Measurements from ENCODE around the gene PFN4. TPM values are rescaled to one million over a fixed set of nuclear protein-coding genes. Genes with fewer than 3 reads are reported as not detected.
A peak's percentile ranks its signal among the peaks of the same experiment; 100 is the strongest.

PFN4 gene
- total and polyA plus RNA-seq, 7 donors, result 0.12 to 1.9 TPM; not detected in 5

DNA sequence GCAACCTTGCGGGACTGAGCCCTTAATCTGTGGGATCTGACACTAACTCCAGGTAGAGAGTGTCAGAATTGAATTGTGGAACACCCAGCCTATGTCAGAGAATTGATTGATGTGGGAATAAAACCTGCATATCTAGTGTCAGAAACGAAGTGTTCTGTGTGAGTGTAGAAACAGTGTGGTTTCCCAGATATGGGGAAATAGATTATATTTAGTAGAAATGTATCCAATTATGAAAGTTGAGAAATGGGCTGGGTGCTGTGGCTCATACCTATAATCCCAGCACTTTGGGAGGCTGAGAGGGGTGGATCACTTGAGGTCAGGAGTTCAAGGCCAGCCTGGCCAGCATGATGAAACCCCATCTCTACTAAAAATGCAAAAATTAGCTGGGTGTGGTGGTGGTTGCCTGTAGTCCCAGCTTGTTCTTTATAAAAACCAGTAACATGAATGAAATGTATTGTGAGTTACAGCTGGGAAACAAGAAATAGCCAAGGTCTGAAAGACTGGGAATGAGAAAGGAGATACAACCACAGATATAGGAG, 34.2 kb downstream of the PFN4 start:
- intact Hi-C loops (cut with DNase I), result no loop called here
- Histone ChIP-seq H3K4me3 (no peak overlapping the region), H3K4me1 (peaks cover 0 to 8% (median 6%) of the 10 kb centered on the region in 4 donors), H3K27ac (no peak overlapping the region), H3K9me3 (no peaks in the 10 kb centered on the region), H3K27me3 (no peaks in the 10 kb centered on the region), H3K36me3 (peaks cover 0 to 14% (median 0%) of the 10 kb centered on the region in 4 donors)
- TF ChIP-seq, protein P1, sequence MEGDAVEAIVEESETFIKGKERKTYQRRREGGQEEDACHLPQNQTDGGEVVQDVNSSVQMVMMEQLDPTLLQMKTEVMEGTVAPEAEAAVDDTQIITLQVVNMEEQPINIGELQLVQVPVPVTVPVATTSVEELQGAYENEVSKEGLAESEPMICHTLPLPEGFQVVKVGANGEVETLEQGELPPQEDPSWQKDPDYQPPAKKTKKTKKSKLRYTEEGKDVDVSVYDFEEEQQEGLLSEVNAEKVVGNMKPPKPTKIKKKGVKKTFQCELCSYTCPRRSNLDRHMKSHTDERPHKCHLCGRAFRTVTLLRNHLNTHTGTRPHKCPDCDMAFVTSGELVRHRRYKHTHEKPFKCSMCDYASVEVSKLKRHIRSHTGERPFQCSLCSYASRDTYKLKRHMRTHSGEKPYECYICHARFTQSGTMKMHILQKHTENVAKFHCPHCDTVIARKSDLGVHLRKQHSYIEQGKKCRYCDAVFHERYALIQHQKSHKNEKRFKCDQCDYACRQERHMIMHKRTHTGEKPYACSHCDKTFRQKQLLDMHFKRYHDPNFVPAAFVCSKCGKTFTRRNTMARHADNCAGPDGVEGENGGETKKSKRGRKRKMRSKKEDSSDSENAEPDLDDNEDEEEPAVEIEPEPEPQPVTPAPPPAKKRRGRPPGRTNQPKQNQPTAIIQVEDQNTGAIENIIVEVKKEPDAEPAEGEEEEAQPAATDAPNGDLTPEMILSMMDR (IDR thresholded peaks at IDR 0.05), result no peak
- TF ChIP-seq POLR2A (IDR thresholded peaks at IDR 0.05), result no peak
- no peak for TF ChIP-seq POLR2AphosphoS5 (IDR thresholded peaks at IDR 0.05)
- TF ChIP-seq EP300 (IDR thresholded peaks at IDR 0.05), result no peak
- WGBS, 2 donors, result 67 to 87% methylated on average over 2 of the region's 2 CpGs
- DNase-seq, result no peak

- H3K27ac ChIP-seq, result no peak overlapping the region
- H3K27me3 ChIP-seq, result no peaks in the 10 kb centered on the region
- TF ChIP-seq POLR2A (IDR thresholded peaks at IDR 0.05) (no peak), EP300 (IDR thresholded peaks at IDR 0.05) (no peak), POLR2AphosphoS5 (IDR thresholded peaks at IDR 0.05) (no peak)
- TF ChIP-seq, protein P1 (IDR thresholded peaks at IDR 0.05), result no peak
- peaks cover 0 to 23% (median 4%) of the 10 kb centered on the region in 4 donors for H3K36me3 ChIP-seq
- no peaks in the 10 kb centered on the region for H3K9me3 ChIP-seq
- intact Hi-C loops (cut with DNase I), result no loop called here
- H3K4me3 ChIP-seq, result no peak overlapping the region
- WGBS, 2 donors, result 71 to 89% methylated on average over 3 of the region's 3 CpGs
- DNase-seq, result no peak
- H3K4me1 ChIP-seq, result peaks cover 0 to 18% (median 13%) of the 10 kb centered on the region in 4 donors
Measured at GRCh38 chr2:24087032-24087431, 36.1 kb downstream of the PFN4 start.

DNA sequence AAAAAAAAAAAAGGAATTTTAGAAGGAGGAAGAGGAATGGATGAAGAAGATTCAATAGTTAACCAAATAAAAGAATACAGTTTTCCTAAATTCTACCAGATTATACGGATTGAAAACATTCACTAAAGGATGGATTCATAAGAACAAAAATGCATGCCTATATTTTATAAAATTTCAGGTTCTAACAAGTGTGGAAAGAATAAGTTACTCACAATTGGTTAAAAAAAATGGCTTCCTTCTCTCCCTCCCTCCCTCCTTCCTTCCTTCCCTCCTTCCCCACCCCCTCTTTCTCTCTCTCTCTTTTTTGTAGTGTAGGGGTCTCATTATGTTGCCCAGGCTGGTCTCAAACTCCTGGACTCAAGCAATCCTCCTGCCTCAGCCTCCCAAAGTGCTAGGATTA, 36.9 kb downstream of the PFN4 start:
- TF ChIP-seq POLR2AphosphoS5 (IDR thresholded peaks at IDR 0.05) (no peak), EP300 (IDR thresholded peaks at IDR 0.05) (no peak), POLR2A (IDR thresholded peaks at IDR 0.05) (no peak)
- TF ChIP-seq, protein P1 (IDR thresholded peaks at IDR 0.05), result no peak
- WGBS, 2 donors, result 93 to 94% methylated on average over 1 of the region's 1 CpG
- no peak for DNase-seq
- Histone ChIP-seq H3K4me1 (peaks cover 0 to 18% (median 13%) of the 10 kb centered on the region in 4 donors), H3K4me3 (no peak overlapping the region), H3K9me3 (no peaks in the 10 kb centered on the region), H3K36me3 (peaks cover 0 to 31% (median 4%) of the 10 kb centered on the region in 4 donors), H3K27me3 (no peaks in the 10 kb centered on the region), H3K27ac (no peak overlapping the region)
- intact Hi-C loops (cut with DNase I), result no loop called here

- Histone ChIP-seq H3K27ac (peak overlapping the region; percentile 82 to 95 (median 92)), H3K27me3 (no peaks in the 10 kb centered on the region), H3K36me3 (peaks cover 0 to 41% (median 4%) of the 10 kb centered on the region in 4 donors), H3K4me1 (peaks cover 0 to 18% (median 13%) of the 10 kb centered on the region in 4 donors), H3K9me3 (no peaks in the 10 kb centered on the region), H3K4me3 (peak overlapping the region; percentile 46 to 64 (median 55))
- DNase-seq, result no peak
- TF ChIP-seq EP300 (IDR thresholded peaks at IDR 0.05) (no peak), POLR2AphosphoS5 (IDR thresholded peaks at IDR 0.05) (no peak), POLR2A (IDR thresholded peaks at IDR 0.05) (no peak)
- TF ChIP-seq, protein P1 (IDR thresholded peaks at IDR 0.05), result no peak
- intact Hi-C loops (cut with DNase I), result loop anchor here (2.0 kb wide), 1 partner anchor 38 kb away; the partner anchor contains the start of genes FAM228B and PFN4
- 9 to 28% methylated on average over 11 of the region's 11 CpGs for WGBS, 2 donors
Measured at GRCh38 chr2:24085200-24085489, 38.0 kb downstream of the PFN4 start.
